Measurements from ENCODE around the gene SNX8. TPM values are rescaled to one million over a fixed set of nuclear protein-coding genes. Genes with fewer than 3 reads are reported as not detected.
"Not testable (repeated sequence)": the region's sequence is repeated elsewhere in the genome, so short reads cannot be mapped to it uniquely, and the experiment has no call there.

The SNX8 gene
- total and polyA plus RNA-seq, 2 of the 8 experiments (the other 6 are each of a cell fraction or from before 2014, with no cell fraction given), result 46.2 to 70.8 TPM

GRCh38 chr7:2302743-2303397, 11.4 kb downstream of the SNX8 start:
- H4K91ac ChIP-seq (replicated peaks; ENCODE audit: insufficient read length, low read length); H3K23me2 ChIP-seq (ENCODE audit: low read depth, low read length); H2BK12ac ChIP-seq (ENCODE audit: low read depth, low read length); H3K14ac ChIP-seq (ENCODE audit: insufficient read length); H3K4me2 ChIP-seq (ENCODE audit: insufficient read depth in 1 of 2, low read depth in 2 of 2, low read length in 2 of 2); H4K20me1 ChIP-seq (replicated peaks in 1 of 2; ENCODE audit: control insufficient read depth in 1 of 2, insufficient read depth in 2 of 2, low read length in 2 of 2); H2BK5ac ChIP-seq (ENCODE audit: low read depth, low read length); H2AFZ ChIP-seq (ENCODE audit: low read length); DNase-seq (ENCODE audit: low read depth in 1 of 2, low spot score in 2 of 2); H3K79me1 ChIP-seq (ENCODE audit: low read depth, low read length); H3K27me3 ChIP-seq (replicated peaks in 1 of 4; ENCODE audit: control insufficient read depth in 3 of 4, extremely low read depth in 1 of 4, insufficient read depth in 3 of 4, low read length in 3 of 4); H3K36me3 ChIP-seq (ENCODE audit: control insufficient read depth in 2 of 4, insufficient read depth in 4 of 4, low read length in 3 of 4); H3K27ac ChIP-seq (ENCODE audit: low read depth, low read length); FAIRE-seq; H2BK120ac ChIP-seq (replicated peaks; ENCODE audit: low read depth, low read length); H4K8ac ChIP-seq (ENCODE audit: extremely low read depth, insufficient read depth, low read length); H3K9ac ChIP-seq (replicated peaks in 1 of 4; ENCODE audit: extremely low read depth in 1 of 4, low read depth in 3 of 4, low read length in 3 of 4); H3K4me3 ChIP-seq (ENCODE audit: extremely low read depth in 1 of 4, insufficient read depth in 2 of 4, low read depth in 3 of 4, low read length in 4 of 4); H3K4ac ChIP-seq (replicated peaks; ENCODE audit: insufficient read length, low read depth, low read length); H2AK5ac ChIP-seq (ENCODE audit: low read depth, low read length); H3K56ac ChIP-seq (replicated peaks; ENCODE audit: insufficient read length, low read depth, low read length); H3K23ac ChIP-seq (ENCODE audit: insufficient read length); CTCF ChIA-PET (ENCODE audit: partially characterized antibody); H4K5ac ChIP-seq (ENCODE audit: insufficient read length, low read depth, low read length); H3K18ac ChIP-seq (ENCODE audit: extremely low read depth, low read length); H2BK20ac ChIP-seq (ENCODE audit: low read length); H2BK15ac ChIP-seq (ENCODE audit: low read length): not testable (repeated sequence)
- Histone ChIP-seq H3K79me2 (ENCODE audit: control insufficient read depth in 1 of 2, insufficient read depth in 2 of 2, low read length in 2 of 2) (peaks cover 0 to 51% of the 10 kb centered on the region in 2 experiments; a peak in 3 of 4 replicates), H3K9me3 (ENCODE audit: insufficient read depth in 2 of 2, low read depth in 1 of 2, low read length in 1 of 2) (peaks cover 2 to 19% of the 10 kb centered on the region in 2 experiments; a peak in 2 of 4 replicates), H3K4me1 (replicated peaks in 1 of 4; ENCODE audit: control insufficient read depth in 3 of 4, insufficient read depth in 4 of 4, low read length in 3 of 4) (peaks cover 3 to 13% (median 7%) of the 10 kb centered on the region in 4 experiments)
- POLR2A ChIA-PET (ENCODE audit: partially characterized antibody), result interaction anchor here (2.8 kb wide), 1 partner anchor 51 kb away, joined by 12 read pairs; the partner anchor contains the start of gene EIF3B
- 100% methylated on average over 1 of the region's 55 CpGs; no CpG with 5 or more reads in 1 of the 2 experiments for WGBS, 2 experiments (ENCODE audit: extremely low coverage in 1 of 2, insufficient coverage in 1 of 2, insufficient read length in 1 of 2, insufficient replicate concordance in 2 of 2, low coverage in 1 of 2, low lambda C conversion rate in 2 of 2, missing lambda C conversion rate in 1 of 2)
